Measurements from ENCODE around the gene TNS1. TPM values are rescaled to one million over a fixed set of nuclear protein-coding genes. Genes with fewer than 3 reads are reported as not detected.

TNS1 gene
- total RNA-seq, 1 experiment from 2014 or later, result 4.5 TPM

DNA sequence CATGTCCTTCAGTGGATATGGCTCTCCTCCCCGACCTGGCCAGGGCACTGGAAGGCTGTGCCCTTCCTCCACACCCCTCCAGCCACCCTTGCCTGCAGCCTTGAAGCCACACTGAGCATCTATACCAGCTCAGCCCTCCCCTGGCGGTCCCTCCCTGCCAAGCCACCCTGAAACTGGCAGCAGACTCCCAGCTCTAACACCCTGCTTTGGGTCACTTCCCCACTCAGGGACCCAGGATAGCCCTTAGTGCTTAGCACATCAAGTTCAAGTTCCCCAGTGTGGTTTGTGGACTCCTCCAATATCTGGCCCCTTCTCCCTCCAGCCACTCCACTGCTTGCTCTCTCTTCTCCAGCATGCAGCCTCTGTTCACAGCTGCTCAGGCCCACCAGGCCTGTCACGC is 89.4 kb downstream of the TNS1 start (continued):
- no peak for TF ChIP-seq ARID4B (CRISPR knock-in tag; IDR thresholded peaks at IDR 0.05; ENCODE audit: borderline replicate concordance)
- no peak for TF ChIP-seq FOXP1 (CRISPR knock-in tag; IDR thresholded peaks at IDR 0.05; ENCODE audit: borderline replicate concordance)
- TF ChIP-seq HMGA2 (CRISPR knock-in tag; IDR thresholded peaks at IDR 0.05), result no peak
- no peak for TF ChIP-seq ATF6 (CRISPR knock-in tag; IDR thresholded peaks at IDR 0.05)
- TF ChIP-seq ZBTB21 (CRISPR knock-in tag; IDR thresholded peaks at IDR 0.05; ENCODE audit: borderline replicate concordance), result no peak
- TF ChIP-seq ZNF532 (CRISPR knock-in tag; IDR thresholded peaks at IDR 0.05; ENCODE audit: borderline replicate concordance), result no peak
- no peak for TF ChIP-seq EMX1 (CRISPR knock-in tag; IDR thresholded peaks at IDR 0.05)
- TF ChIP-seq CREM (CRISPR knock-in tag; IDR thresholded peaks at IDR 0.05), result no peak

GRCh38 chr2:217912098-217913024 is 90.4 kb downstream of the TNS1 start:
- H3K4me1 Mint-ChIP-seq, result peaks cover 27% of the 10 kb centered on the region
- TF ChIP-seq AR (CRISPR knock-in tag; IDR thresholded peaks at IDR 0.05), result no peak
- no peak for TF ChIP-seq ATF6 (CRISPR knock-in tag; IDR thresholded peaks at IDR 0.05)
- TF ChIP-seq, protein P1, sequence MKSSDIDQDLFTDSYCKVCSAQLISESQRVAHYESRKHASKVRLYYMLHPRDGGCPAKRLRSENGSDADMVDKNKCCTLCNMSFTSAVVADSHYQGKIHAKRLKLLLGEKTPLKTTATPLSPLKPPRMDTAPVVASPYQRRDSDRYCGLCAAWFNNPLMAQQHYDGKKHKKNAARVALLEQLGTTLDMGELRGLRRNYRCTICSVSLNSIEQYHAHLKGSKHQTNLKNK (CRISPR knock-in tag; IDR thresholded peaks at IDR 0.05), result no peak
- no peak for TF ChIP-seq SP1 (CRISPR knock-in tag; conservative IDR thresholded peaks at IDR 0.05)
- no peak for TF ChIP-seq NFATC4 (CRISPR knock-in tag; IDR thresholded peaks at IDR 0.05)
- peaks cover 7% of the 10 kb centered on the region for H3K27me3 Mint-ChIP-seq (ENCODE audit: low read depth)
- ATAC-seq (peak; percentile 65), DNase-seq (ENCODE audit: low spot score) (no peak)
- H3K27ac Mint-ChIP-seq, result peak overlapping the region; percentile 4
- H3K36me3 Mint-ChIP-seq, result no peaks in the 10 kb centered on the region
- POLR2A ChIA-PET, result interaction anchor here (0.7 kb wide), 1 partner anchor 54 kb away, joined by 3 read pairs; no protein-coding TSS in a partner anchor
- CTCF ChIA-PET, result interaction anchor here (0.5 to 3.9 kb wide), 2 partner anchors 11 to 13 kb away, joined by 6 to 23 read pairs; no protein-coding TSS in a partner anchor
- H3K9me3 Mint-ChIP-seq, result no peaks in the 10 kb centered on the region
- H3K4me3 Mint-ChIP-seq, result peak overlapping the region; percentile 50

Data from WTC11 (cell line).